Colon (tissue), 2 donors: Measurements from ENCODE around the gene STIM1.
"Not testable (repeated sequence)": the region's sequence is repeated elsewhere in the genome, so short reads cannot be mapped to it uniquely, and the experiment has no call there.

Source experiments
- FAIRE-seq: peaks from 2 replicates; lab custom pipeline; 2012; peaks lifted over from hg19 to GRCh38; lab: Jason Lieb, UNC
- donor health status: control.
- donor health status: control.

Gene STIM1

GRCh38 chr11:3885855-3886254 lies 30.4 kb downstream of the STIM1 start:
- FAIRE-seq = no peak

- FAIRE-seq = no peak
These were observed 31.5 kb downstream of the STIM1 start for GRCh38 chr11:3886985-3887384.

- no peak for FAIRE-seq
These were observed 33.4 kb downstream of the STIM1 start for GRCh38 chr11:3888876-3889275.

- FAIRE-seq = no peak
These were observed 34.5 kb downstream of the STIM1 start for GRCh38 chr11:3890014-3890413.

GRCh38 chr11:3890806-3891205 lies 35.3 kb downstream of the STIM1 start:
- no peak for FAIRE-seq

- no peak for FAIRE-seq
These were observed 36.3 kb downstream of the STIM1 start for GRCh38 chr11:3891751-3892150.

- no peak for FAIRE-seq
These were observed 36.7 kb downstream of the STIM1 start for GRCh38 chr11:3892156-3892555.

GRCh38 chr11:3893311-3893710 lies 37.8 kb downstream of the STIM1 start:
- no peak for FAIRE-seq

GRCh38 chr11:3894128-3894731 lies 38.8 kb downstream of the STIM1 start:
- no peak for FAIRE-seq

GRCh38 chr11:3896644-3897043 lies 41.2 kb downstream of the STIM1 start:
- FAIRE-seq = no peak

- not testable (repeated sequence) for FAIRE-seq
These were observed 44.8 kb downstream of the STIM1 start for GRCh38 chr11:3900230-3900629.

- FAIRE-seq = no peak
These were observed 46.0 kb downstream of the STIM1 start for GRCh38 chr11:3901249-3902025.

- FAIRE-seq = no peak
These were observed 47.0 kb downstream of the STIM1 start for GRCh38 chr11:3902441-3902840.

GRCh38 chr11:3903207-3903896 lies 47.9 kb downstream of the STIM1 start:
- no peak for FAIRE-seq

- no peak for FAIRE-seq
These were observed 48.8 kb downstream of the STIM1 start for GRCh38 chr11:3904228-3904627.

- FAIRE-seq = no peak
These were observed 49.9 kb downstream of the STIM1 start for GRCh38 chr11:3905080-3905953.

- no peak for FAIRE-seq
These were observed 50.7 kb downstream of the STIM1 start for GRCh38 chr11:3906166-3906565.

GRCh38 chr11:3907590-3907989 lies 52.1 kb downstream of the STIM1 start:
- no peak for FAIRE-seq

GRCh38 chr11:3909901-3910300 lies 54.4 kb downstream of the STIM1 start:
- FAIRE-seq = no peak

GRCh38 chr11:3911908-3912505 lies 56.5 kb downstream of the STIM1 start:
- no peak for FAIRE-seq

GRCh38 chr11:3913921-3914320 lies 58.5 kb downstream of the STIM1 start:
- no peak for FAIRE-seq

GRCh38 chr11:3914805-3915204 lies 59.3 kb downstream of the STIM1 start:
- no peak for FAIRE-seq
